ENCODE data around the gene NKX2-1. TPM values are rescaled to one million over a fixed set of nuclear protein-coding genes. Genes with fewer than 3 reads are reported as not detected.

The NKX2-1 gene
- total and polyA plus RNA-seq, 2 of the 13 experiments (the other 11 are each of a cell fraction or from before 2014, with no cell fraction given): not detected

GRCh38 chr14:36518586-36519430 lies 1.2 kb downstream of the NKX2-1 start:
- CTCF ChIA-PET (ENCODE audit: low intra/inter-chr PET ratio, low total read pairs): no interaction called here
- Histone ChIP-seq H3K27me3 (ENCODE audit: control insufficient read depth in 1 of 2, insufficient read depth in 2 of 2, low read length in 2 of 2) (peaks cover 59 to 92% of the 10 kb centered on the region in 2 experiments), H4K20me1 (ENCODE audit: insufficient read depth, low read length) (no peaks in the 10 kb centered on the region; the same call in 1 of the 2 replicates), H3K79me2 (ENCODE audit: insufficient read depth, low read length) (no peaks in the 10 kb centered on the region), H3K9me3 (ENCODE audit: low read length) (no peaks in the 10 kb centered on the region), H3K9ac (ENCODE audit: insufficient read depth, low read depth, low read length) (no peak overlapping the region), H3K27ac (ENCODE audit: extremely low read length, insufficient read depth, low read length) (no peak overlapping the region), H3K4me2 (ENCODE audit: low read depth, low read length) (no peak overlapping the region), H2AFZ (ENCODE audit: low read length) (no peak overlapping the region), H3K4me3 (replicated peaks in 1 of 3; ENCODE audit: insufficient read depth in 1 of 3, low read depth in 2 of 3, low read length in 3 of 3) (no peak overlapping the region), H3K36me3 (replicated peaks in 1 of 2; ENCODE audit: control insufficient read depth in 1 of 2, insufficient read depth in 2 of 2, low read length in 2 of 2) (no peaks in the 10 kb centered on the region), H3K4me1 (ENCODE audit: insufficient read depth, low read length) (0 out of 2 replicates have a peak, but pooled peaks cover 9% of the 10 kb centered on the region)
- 57% methylated on average over 67 of the region's 79 CpGs for WGBS (ENCODE audit: low lambda C conversion rate)
- in situ Hi-C loops (cut with HindIII; ENCODE audit: extremely low pct_ligation_motif_present, low pct_unique_long_range_greater_than_20kb) (no loop called here), intact Hi-C loops (cut with micrococcal nuclease; ENCODE audit: unreplicated experiment) (no loop called here)
- BruUV-seq (replicated peaks): no TSS peak
- TF ChIP-seq ZNF746 (CRISPR knock-in tag; IDR thresholded peaks at IDR 0.05): no peak
- 0 out of 2 replicates have a peak, but pooled peaks have one; percentile 66 for TF ChIP-seq DNMT1 (CRISPR knock-in tag; IDR thresholded peaks at IDR 0.05)
- POLR2A ChIA-PET: no interaction called here
- no peak for DNase-seq (ENCODE audit: low spot score)
- ATAC-seq: peak; percentile 20; the same call in 2 of the 3 replicates
- no peak for FAIRE-seq

GRCh38 chr14:36518031-36518585 lies 1.9 kb downstream of the NKX2-1 start:
- Histone ChIP-seq H3K4me1 (ENCODE audit: insufficient read depth, low read length) (0 out of 2 replicates have a peak, but pooled peaks cover 9% of the 10 kb centered on the region), H3K79me2 (ENCODE audit: insufficient read depth, low read length) (no peaks in the 10 kb centered on the region), H3K4me3 (replicated peaks in 1 of 3; ENCODE audit: insufficient read depth in 1 of 3, low read depth in 2 of 3, low read length in 3 of 3) (no peak overlapping the region), H4K20me1 (ENCODE audit: insufficient read depth, low read length) (no peaks in the 10 kb centered on the region; the same call in 1 of the 2 replicates), H3K4me2 (ENCODE audit: low read depth, low read length) (no peak overlapping the region), H2AFZ (ENCODE audit: low read length) (no peak overlapping the region), H3K27me3 (ENCODE audit: control insufficient read depth in 1 of 2, insufficient read depth in 2 of 2, low read length in 2 of 2) (peaks cover 61 to 92% of the 10 kb centered on the region in 2 experiments), H3K9ac (ENCODE audit: insufficient read depth, low read depth, low read length) (no peak overlapping the region), H3K27ac (ENCODE audit: extremely low read length, insufficient read depth, low read length) (no peak overlapping the region), H3K9me3 (ENCODE audit: low read length) (no peaks in the 10 kb centered on the region), H3K36me3 (replicated peaks in 1 of 2; ENCODE audit: control insufficient read depth in 1 of 2, insufficient read depth in 2 of 2, low read length in 2 of 2) (no peaks in the 10 kb centered on the region)
- TF ChIP-seq ZNF772 (CRISPR knock-in tag; IDR thresholded peaks at IDR 0.05) (0 out of 2 replicates have a peak, but pooled peaks have one; percentile 20), ZNF775 (CRISPR knock-in tag; IDR thresholded peaks at IDR 0.05; ENCODE audit: borderline replicate concordance) (no peak)
- TF ChIP-seq, protein P1, sequence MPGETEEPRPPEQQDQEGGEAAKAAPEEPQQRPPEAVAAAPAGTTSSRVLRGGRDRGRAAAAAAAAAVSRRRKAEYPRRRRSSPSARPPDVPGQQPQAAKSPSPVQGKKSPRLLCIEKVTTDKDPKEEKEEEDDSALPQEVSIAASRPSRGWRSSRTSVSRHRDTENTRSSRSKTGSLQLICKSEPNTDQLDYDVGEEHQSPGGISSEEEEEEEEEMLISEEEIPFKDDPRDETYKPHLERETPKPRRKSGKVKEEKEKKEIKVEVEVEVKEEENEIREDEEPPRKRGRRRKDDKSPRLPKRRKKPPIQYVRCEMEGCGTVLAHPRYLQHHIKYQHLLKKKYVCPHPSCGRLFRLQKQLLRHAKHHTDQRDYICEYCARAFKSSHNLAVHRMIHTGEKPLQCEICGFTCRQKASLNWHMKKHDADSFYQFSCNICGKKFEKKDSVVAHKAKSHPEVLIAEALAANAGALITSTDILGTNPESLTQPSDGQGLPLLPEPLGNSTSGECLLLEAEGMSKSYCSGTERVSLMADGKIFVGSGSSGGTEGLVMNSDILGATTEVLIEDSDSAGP (CRISPR knock-in tag; IDR thresholded peaks at IDR 0.05; ENCODE audit: borderline replicate concordance): 0 out of 2 replicates have a peak, but pooled peaks have one; percentile 14
- 35% methylated on average over 30 of the region's 34 CpGs for WGBS (ENCODE audit: low lambda C conversion rate)
- intact Hi-C loops (cut with micrococcal nuclease; ENCODE audit: unreplicated experiment) (no loop called here), in situ Hi-C loops (cut with HindIII; ENCODE audit: extremely low pct_ligation_motif_present, low pct_unique_long_range_greater_than_20kb) (no loop called here)
- ChIA-PET POLR2A (no interaction called here), CTCF (ENCODE audit: low intra/inter-chr PET ratio, low total read pairs) (no interaction called here)
- BruUV-seq (replicated peaks): no TSS peak
- ATAC-seq (no peak), DNase-seq (ENCODE audit: low spot score) (no peak), FAIRE-seq (no peak)

Measured in HepG2 (cell line).